ENCODE results near the gene SLC13A5.

The SLC13A5 gene

DNA sequence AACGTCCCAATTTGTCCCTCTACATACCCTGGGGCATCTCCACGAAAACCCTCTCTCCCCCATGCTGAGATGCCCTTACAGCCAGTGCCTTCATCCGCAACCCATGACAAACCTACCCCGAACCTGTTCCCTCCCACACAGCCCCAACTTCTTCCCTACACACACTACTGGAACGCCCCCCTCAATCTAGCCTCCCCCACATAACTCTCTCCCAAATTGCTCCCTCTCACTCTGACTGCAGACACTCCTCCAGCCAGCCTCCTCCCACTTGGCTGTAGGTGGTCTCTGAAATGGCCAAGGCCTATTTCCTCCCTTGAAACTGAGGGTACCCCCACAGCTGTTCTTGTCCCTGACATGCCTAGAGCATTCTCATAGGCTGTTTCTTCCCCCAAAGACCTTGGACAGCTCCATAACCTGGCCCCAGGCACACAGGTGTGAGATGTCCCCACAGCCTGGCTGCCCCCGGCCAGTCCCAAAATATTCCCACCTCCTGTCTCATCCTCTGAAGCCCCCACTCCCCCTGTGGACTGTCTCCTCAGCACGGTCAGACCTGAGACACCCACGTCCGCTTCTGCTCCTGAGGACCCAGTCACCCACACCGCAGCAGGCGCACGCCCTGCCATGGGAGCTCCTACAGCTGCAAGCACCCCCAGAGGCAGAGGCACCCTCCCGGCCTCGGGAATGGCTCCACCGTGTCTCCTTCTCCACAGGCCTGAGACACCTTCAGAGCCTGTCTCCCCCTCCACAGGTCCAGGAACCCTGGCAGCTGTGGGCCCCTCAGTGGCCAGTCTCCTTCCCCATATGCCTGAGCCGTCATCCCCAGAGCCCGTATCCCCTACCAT is 76.3 kb downstream of the SLC13A5 start:
- no peak for DNase-seq

DNA sequence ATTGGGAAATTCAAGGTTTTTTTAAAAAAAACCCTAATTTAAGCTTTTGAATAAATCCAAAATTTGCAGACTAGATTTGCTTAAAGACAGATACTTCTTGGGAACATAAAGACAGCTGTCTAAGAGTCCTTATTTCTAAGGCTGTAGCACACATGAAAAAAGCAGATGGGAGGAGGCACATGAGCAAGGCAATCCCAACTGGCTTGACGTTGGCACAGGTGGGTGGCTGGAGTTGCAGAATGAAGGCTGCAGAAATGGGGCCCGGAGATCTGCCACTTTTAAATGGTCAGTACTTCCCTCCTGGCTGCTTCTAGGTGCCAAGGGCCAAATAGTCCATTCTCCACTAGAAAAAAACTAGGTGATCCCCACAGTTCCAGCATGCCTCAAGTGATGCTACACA is 77.1 kb downstream of the SLC13A5 start:
- no peak for DNase-seq
